Measurements from ENCODE around the gene LRRC53.

The LRRC53 gene

DNA sequence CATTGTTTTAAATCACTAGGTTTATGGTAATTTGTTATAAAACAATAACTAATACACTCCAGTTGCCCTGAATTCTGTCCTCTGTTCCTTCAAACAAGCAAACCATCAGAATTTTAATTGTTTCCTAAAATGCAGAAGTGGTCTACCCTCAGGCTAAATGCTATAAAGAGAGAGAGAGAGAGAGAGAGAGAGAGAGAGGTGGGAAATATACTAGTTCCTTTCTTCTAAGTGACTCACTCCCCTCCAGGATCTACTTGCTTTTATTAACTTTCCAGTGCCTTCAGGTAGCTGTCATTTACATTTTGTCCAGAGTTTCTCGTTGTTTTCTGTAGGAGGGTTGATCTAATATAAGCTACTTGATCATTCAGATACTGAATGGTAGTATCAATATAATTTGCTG, 26.4 kb downstream of the LRRC53 start:
- DNase-seq, result no peak

DNA sequence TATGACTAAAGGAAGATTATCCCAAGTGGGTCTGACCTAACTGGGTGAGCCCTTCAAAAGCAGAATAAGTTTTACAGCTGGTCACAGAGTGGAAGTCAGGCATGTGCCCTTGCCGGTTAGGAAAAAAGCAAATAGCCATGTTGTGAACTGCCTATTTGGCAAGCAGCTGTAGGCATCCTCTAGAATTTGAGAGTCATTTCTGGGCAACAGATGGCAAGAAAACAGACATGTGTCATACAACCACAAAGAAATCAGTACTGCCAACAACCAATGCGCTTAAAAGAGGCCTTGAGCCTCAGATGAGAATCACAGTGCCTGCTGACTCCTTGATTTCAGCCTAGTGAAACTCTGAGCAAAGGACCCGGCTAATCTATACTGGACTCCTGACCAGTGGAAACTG, 26.8 kb downstream of the LRRC53 start:
- DNase-seq, result no peak

DNA sequence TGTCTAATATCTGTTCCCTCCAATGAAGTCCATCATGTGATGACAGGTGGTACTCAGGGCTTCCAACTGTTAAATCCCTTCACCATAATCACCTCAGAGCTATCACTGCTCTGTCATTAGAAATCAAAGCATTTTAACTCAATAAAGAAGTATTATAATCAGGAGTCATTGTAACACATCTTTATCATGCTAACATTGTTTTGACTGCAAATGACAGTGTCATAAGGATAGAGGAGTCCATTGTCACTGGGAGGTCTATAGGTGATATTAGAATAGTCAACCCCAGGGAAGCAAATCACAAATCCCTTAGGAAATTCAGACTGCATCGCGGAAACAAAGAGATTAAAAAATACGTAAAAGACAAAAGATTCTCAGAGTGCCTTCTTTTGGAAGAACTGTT, 30.8 kb downstream of the LRRC53 start:
- no peak for DNase-seq

DNA sequence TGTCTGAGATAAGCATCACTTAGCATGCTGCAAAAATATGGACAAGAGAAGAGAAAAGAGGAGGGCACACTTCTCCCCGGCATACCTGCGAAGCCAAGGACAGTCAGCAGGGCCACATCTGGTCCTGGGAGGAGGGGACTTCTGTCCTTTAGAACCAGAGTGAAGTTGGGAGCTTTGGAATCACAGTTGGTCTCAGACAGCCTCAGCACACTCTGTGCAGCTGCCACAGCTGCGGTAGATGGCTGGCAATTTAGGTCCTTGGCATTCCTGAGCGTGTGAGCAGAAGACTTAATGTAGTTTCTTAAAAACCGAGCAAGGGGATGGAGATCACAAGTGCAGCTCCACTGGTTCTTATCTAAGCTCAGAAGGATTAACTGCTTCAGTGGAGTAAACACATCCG, 32.3 kb downstream of the LRRC53 start:
- DNase-seq, result no peak

DNA sequence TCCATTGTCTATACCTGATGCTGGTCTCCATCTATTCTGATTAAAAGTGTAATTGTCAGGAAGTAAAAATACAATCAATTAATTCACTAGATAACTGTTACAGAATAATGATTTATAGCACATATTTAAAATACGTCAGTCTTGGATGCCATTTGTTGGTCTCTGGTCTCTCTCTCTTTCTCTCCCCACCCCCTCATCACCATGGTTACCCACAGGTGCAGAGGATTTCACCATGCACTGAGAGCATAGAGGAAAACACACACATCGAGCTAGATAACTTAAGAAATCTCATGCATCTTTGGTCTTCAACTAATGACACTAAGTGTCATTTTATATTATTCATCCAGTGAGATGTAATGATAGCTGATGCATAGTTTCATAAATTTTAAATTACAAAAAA, 33.4 kb downstream of the LRRC53 start:
- DNase-seq, result no peak

DNA sequence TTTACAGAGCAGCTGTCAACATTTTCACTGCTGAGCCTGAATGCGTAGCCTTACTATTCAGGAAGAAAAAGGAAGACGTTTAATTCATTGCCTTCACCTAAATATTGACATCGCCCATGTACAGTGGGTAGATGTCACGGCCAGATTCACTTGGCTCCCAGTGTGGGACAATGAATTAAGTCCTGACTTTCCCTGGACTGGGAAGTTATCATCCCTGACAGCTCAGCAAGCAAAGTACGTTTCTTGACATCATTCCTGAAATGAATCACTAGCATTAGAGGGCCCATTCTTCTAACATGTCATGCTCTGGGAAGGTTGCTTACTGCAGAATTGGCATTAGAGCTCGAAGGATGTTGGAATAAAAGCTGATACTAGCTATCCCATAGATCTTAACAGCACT, 37.8 kb downstream of the LRRC53 start:
- DNase-seq, result no peak

DNA sequence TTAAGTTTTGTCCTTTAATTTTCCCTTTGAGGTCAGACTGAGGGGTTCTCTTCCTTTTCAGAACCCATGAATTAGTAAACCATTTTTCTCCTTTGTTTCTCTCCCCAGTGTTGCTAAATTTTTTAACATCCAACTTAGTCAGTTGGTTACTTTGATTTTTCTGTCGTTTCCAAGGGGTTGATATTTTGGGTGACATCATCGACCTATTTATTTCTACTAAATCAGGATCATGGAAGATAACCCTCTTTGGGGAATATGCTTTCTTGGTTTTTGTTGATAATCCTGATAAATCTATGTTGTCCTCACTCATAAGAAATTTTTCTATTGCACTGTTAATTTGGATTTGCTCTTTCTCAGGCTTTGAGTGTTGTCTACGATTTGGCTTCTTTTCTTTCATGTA, 40.9 kb downstream of the LRRC53 start:
- DNase-seq, result no peak

DNA sequence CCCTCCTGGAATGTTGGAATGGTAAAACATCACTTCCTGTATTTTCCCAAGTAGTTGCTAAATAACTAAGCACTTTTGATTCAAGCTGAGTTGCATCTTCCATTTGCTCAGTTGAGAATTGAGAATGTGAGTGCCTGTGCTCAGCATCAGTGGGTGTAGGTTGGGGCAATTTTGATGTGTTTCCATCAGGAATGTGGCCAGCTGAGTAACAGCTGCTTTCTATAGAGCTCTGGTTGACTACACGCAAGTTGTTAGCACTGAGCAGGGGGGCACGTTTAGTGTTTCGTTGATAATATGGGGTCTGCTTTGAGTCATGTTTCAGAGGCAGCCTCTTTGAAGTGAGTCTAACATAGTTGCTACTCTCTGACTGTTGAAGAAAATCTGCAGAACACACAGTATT, 41.5 kb downstream of the LRRC53 start:
- no peak for DNase-seq

DNA sequence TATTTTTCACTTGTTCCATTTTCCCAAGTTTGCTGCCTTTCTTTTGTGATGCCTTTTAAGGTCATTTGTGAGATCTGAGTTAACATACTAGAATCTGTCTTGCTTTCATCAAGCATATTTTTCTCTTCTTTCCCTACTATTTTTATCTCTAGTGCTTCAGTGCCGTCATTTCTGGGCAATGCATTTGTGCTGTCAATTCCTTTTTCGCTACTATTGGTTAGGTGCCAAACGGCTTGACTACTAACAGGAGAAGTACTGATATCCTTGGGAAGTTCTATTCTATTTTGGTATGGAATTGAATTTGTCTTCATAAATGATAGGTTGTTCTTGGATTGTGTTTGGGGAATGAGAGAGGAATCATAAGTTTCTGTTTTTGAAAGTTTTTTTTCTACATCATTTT, 42.2 kb downstream of the LRRC53 start:
- no peak for DNase-seq

DNA sequence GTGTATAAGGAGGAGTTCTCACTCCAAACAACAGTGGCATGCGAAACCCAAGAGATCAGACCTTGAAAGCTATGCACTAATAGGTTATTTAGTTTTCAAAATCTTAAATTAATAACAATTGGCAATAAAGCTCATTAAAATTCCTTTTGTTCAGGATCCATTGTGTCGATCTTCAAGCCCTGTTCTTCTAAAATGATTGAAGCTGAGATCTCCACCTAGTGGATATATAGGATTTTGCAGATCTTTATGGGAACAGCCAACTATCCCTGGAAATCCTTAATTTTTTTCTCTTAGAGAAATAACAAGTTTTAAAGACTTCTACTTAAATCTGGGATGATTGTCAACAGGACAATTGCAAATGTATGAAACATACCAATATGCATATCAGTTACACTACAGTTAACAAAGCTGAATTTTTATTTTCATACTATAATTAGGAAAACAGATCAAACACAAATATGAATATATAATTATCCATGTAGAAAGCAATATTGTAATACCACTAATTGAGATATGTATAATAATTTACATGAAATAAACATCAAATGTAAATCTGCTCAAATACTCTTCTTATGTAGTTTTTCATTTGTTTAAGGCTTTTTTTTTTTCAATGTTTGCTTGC, 43.3 kb downstream of the LRRC53 start:
- peak; percentile 16 for DNase-seq

DNA sequence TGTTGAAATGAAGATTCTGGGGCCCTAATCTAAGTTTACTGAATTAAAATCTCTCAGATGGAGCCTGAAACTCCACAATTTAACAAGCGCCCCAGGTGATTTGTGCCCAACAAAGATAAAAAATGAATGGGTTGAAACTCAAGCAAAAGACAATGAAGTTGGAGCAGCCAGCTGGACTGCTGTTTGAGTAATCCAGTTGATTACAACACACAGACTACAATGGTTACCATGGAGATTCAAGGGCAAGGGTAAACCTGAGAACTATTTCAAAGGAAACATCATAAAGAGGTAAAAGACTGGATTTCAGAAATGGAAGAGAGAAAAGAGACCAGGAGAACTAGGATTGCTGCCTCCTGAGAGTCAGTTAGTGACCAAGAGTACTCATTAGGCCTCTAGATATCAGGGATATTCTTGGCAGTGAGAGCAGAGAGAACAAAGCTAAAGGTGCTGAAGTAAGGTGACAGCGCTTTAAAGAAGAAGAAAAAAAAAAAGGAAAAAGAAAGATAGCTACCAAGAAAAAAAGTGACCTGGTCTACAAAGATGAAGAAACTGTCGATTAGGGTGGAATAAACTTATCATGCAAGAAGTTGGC, 44.5 kb downstream of the LRRC53 start:
- no peak for DNase-seq

DNA sequence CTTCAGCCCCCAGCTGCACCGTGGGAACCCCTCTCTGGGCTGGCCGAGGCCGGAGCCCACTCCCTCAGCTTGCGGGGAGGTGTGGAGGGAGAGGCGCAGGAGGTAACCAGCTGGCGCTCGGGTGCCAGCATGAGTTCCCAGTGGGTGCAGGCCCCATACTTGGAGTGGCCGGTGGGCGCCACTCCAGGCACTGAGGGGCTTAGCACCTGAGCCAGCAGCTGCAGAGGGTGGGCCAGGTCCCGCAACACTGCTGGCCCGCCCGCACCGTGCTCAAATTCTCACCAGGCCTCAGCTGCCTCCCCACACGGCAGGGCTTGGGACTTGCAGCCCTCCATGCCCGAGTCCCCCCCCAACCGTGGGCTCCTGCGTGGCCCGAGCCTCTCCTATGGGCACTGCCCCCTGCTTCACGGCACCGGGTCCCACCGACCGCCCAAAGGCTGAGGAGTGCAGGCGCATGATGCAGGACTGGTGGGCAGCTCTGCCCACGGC, 47.2 kb downstream of the LRRC53 start:
- no peak for DNase-seq

DNA sequence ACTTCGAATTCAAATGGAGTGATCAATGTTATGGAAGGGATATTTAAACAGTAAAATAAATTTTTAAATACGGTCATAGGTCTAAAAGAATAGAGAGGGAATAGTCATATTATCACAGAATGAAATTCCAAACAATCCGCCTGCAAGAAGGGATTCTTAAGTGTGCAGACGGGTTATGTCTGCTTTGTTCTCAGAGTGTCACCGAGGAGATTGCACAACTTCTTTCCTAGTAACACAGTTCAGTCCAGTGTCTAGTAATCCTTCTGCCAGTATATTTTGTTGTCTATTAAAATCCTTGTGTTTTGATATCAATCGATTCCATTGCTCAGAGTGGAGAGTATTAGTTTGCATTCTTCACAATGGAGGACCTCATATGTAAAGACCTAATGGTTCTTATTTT, 48.4 kb downstream of the LRRC53 start:
- no peak for DNase-seq

DNA sequence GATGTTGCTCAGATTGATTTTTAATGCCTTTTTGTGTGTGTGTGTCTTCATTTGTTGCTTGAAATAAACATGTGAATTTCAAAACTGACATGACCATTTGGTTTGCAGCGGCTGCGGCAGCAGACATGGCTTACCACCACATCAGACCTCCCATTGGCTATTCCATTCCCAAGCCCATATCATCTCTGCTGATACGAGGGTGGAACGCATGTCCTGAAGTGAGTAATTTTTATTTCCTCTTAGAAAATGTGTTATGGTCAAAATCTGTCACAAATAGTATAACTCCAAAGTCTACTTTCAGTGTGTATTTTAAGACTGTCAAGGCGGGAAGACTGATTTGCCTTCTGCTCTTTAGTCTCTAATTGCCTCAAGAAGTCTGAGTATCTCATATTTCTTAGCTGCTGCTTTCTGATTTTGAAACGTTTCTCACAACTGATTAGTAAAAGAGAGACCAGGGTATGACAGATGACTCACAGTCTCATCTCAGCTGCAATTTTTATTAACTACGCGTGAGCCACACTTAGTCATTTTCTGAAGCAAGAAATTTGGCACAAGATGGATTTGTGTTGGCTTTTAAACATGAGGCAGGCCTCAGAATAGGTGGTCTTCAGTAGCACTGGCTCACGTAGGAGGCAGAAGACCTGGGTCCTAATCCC, 49.0 kb downstream of the LRRC53 start:
- no peak for DNase-seq

DNA sequence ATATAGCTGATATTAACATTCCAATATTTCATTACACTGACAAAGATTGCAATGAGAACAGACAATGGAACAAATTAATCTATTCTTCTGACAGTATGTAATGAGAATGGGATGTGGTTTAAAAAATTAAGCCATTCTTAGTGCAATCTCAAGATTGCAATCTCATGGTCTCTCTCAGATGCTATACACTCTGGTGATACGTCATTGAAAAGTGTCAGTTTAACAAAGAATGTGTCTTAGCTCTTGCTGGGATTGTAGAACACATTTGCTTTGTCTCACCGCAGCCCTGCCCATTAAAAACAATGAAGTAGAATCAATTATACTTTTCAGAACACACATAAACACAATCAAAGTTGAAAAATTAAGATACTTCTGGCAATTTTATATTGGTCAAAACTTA, 55.2 kb downstream of the LRRC53 start:
- DNase-seq, result no peak

DNA sequence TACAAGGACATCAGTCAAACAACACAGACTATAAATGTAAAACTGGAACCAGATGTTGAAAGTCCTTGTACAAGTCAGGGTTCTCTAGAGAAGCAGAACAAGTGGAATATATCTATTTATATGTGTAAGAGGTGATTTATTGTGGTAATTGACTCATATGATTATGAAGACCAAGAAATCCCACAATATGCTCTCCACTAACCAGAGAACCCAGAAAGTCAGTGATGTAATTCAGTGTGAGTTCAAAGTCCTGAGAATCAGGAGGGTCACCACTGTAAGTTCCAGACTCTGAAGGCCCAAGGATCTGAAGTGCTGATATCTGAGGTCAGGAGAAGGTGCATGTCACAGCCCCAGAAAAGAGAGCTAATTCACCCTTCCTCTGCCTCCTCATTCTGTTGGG, 57.0 kb downstream of the LRRC53 start:
- no peak for DNase-seq

DNA sequence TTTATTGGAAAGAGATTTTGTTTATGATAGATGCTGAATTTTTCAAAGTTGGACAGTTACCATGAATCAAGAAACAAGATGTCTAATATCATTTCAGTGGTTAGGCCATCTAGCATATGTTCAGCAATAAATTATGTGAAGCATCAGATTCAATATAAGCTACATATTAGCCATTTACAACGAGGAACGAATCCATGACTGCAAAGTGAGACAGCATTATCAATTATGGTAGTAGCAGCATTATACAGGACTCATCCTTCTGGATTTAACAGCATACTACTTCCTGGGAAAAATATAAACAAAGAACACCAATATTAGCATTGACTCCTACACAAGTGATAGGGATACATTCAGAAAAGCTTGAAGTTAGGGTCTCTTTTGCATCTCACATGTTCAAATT, 59.1 kb downstream of the LRRC53 start:
- no peak for DNase-seq

DNA sequence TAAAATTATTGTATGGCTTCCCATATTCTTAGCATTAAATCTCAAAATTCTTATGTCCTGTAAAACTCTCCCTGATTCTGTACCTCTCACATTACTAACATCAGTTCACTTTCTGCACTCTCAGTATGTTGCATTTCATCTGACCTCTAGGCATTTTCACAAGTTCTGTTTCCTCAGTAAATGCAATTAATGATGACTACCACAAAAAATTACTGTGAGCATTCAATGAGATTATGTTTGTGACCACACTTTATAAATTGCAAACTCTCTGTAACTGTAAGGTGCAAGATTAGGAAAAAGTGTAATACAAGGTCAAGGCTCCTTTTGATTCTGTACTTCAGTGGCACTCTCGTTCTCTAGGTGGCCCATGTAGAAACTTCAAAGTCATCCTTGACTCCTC, 60.4 kb downstream of the LRRC53 start:
- DNase-seq, result no peak

DNA sequence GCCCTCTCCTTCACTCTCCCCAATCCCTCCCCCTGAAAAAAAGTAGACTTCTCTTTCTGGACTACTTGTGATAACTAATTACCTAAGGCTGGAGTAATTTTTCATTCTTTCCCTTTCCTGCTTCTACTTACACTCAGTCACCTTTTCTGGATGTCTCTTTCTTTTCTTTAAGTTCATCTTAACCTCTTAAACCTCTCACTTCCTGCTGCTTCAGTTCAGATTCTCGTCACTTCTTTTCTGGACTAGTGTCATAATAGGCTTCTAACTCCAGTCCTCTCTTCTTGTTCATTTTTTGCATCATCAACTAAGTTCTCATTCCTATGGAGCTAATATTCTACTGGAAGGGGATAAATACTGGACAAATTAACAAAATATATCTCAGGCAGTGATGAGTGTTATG, 75.4 kb downstream of the LRRC53 start:
- DNase-seq, result no peak

DNA sequence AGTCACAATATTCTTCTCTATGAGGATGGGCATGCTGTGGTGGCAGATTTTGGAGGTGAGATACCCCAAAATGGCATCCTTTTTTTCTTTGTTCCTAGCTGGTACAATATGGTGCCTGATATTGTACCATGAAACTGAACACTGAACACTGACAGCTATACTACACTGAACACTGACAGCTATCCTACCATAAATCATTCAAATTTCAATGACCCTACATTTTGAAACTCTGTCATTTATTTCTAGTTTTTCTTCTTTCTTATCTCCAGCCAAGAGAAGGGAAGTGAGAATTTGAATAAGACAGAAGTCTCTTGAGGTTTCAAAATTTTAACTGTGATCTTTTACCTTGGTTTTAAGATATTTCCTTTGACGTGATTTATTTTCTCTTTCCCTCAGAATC, 76.3 kb downstream of the LRRC53 start:
- DNase-seq, result no peak

DNA sequence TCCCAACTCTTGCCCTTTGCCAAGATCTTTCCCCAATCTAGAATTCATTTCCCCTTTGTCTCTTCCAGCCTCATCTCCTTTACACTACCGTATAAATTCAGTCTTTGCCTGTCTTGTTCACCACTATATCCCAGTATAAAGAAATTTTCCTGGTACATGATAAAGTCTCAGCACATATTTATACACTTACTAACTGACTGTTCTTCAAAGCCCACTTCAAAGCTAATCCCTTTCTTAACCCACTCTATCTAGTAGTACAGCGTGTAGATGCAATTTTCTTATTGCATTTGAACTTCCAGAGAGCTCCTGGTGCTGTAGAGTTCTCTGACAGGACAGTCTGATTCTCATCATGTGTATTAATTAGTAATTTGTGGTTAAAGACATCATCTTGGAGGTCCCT, 78.1 kb downstream of the LRRC53 start:
- DNase-seq, result no peak

DNA sequence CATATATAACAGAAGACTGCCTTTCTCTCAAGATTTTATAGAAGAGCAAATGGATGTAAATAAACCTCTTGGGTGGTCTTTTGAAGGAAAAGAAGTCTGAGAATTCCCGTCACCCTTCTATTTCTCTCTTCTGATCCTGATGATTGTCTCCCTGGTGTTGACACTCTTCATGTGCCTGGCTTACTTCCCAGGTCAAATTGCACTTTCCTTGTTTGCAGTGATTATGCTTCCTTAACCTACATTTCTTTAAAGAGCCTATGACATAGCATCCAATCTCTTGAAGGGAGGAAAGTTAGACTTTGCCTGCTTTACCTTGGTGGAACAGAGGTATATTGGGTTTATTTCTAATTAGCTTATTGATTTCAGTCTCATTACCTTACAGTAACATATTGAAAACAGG, 80.1 kb downstream of the LRRC53 start:
- DNase-seq, result peak; percentile 3

DNA sequence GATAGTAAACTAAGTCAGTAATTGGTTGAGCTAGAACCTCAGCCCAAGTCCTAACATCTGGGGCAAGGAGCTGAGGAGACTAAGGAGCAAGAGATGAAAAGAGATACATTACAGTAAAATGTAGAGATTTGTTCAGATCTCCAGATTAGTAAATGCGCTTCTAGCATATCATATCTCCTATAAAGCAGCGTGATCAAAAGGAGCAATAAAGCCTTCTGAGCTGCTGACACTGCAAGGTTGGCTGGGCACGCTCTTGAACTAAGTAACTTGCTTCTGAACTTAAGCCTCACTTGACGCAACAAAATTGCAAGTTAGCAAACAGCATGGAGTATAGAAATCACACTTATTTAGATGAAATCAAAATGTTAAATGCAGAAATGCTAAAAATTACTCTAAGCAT, 80.9 kb downstream of the LRRC53 start:
- no peak for DNase-seq

DNA sequence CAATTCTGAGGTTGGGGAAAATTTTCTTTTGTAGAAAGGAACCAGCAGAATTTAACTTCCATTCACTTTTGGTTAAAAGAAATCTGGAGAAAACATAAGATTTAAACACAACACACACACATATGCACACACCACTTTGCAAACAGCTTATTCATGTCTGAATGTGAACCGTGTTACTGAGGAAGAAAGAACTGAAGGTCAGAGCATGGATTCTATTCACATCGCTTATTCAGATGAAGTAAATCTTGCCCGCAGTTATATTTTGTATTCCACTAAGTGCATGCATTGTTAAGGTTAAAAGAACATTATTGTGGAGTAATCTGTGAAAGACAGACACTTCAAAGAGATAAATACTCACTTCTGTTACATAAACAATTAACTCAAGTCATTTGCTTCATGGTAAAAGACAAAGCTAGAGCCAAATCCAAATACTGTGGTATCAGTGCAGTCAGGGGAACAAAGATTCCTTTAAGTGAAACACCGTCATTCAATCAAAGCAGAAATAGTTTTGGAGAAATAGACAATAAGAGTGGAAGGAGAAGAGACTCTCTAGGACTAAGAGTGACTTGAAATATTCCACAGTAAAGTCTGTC, 82.0 kb downstream of the LRRC53 start:
- no peak for DNase-seq
